Cardiac fibroblast (primary cell): ENCODE results near the gene GSTK1.

Experiments used
- DNase-seq, 2 donors: peaks; one replicate each; pipeline versions ENCODE4 v3.0.0 to v3.0.0-alpha.2; 2010; ENCODE audit warnings: low read depth in 2 of 2
- H3K4me3 ChIP-seq, 2 donors: replicated peaks in 1 of 2; 1 replicate in 1 of 2; 2 replicates in 1 of 2; pipeline ENCODE4 v1.5.1; 2011; ENCODE audit warnings: low read depth in 2 of 2, low read length in 2 of 2, mild to moderate bottlenecking in 2 of 2, moderate library complexity in 1 of 2
- TF ChIP-seq, protein P1 (sequence below): IDR thresholded peaks from one replicate; pipeline ENCODE4 v1.5.1; 2011; ENCODE audit warnings: low read depth, mild to moderate bottlenecking, low read length, inconsistent platforms

Gene GSTK1

DNA sequence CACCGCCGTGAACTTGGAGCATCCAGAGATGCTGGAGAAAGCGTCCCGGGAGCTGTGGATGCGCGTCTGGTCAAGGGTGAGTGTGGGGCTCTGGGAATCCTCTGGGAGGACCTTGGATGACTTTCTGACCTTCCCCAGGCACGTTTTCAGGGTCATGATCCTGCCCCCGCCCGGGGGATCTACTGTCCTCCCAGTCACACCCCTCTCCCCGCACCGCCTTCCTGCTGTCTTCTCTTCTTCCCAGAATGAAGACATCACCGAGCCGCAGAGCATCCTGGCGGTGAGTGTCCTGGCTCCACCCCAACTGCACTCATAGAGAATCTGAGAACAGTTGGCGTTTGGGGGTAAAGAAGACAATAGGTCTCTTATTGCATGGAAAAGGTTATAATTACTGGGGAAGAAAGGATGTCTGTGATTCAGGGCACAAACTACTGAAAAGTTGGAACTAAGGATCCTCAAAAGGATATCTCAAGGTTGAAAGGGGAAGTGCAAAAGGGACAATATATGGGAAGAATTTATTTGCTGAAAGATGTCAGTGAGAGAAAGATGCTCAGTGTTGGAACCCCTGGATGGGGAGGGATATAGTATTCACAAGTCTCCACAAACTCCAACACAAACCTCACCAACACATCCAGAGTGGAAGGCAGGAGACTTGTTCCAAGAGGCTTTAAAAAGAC, 1.9 kb downstream of the GSTK1 start:
- TF ChIP-seq, protein P1, sequence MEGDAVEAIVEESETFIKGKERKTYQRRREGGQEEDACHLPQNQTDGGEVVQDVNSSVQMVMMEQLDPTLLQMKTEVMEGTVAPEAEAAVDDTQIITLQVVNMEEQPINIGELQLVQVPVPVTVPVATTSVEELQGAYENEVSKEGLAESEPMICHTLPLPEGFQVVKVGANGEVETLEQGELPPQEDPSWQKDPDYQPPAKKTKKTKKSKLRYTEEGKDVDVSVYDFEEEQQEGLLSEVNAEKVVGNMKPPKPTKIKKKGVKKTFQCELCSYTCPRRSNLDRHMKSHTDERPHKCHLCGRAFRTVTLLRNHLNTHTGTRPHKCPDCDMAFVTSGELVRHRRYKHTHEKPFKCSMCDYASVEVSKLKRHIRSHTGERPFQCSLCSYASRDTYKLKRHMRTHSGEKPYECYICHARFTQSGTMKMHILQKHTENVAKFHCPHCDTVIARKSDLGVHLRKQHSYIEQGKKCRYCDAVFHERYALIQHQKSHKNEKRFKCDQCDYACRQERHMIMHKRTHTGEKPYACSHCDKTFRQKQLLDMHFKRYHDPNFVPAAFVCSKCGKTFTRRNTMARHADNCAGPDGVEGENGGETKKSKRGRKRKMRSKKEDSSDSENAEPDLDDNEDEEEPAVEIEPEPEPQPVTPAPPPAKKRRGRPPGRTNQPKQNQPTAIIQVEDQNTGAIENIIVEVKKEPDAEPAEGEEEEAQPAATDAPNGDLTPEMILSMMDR, result no peak
- DNase-seq, result no peak
- H3K4me3 ChIP-seq, result no peak overlapping the region

GRCh38 chr7:143269251-143269650, 6.0 kb downstream of the GSTK1 start:
- TF ChIP-seq, protein P1, result no peak
- no peak for DNase-seq

DNA sequence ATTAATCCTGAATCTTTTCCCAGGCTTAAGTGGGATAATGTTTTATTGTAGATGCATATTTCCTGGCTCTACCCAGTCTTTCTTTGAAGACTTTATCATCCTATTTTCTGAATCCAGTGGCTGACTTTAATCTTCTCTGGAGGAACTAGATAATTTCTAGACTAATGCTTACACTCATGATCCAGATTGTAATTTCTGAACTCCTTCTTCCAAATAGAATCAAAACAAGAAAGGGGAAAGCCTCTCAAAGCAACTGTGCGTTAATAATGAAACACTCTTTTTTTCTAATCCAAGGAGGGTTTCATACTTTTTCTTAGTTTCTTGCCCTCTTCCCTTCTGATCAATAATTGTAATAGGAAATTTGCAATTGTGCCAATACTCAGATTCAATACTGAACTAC, 8.0 kb downstream of the GSTK1 start:
- TF ChIP-seq, protein P1, result no peak
- no peak overlapping the region for H3K4me3 ChIP-seq
- DNase-seq, result no peak

More at GRCh38 chr7:143269251-143269650, 6.0 kb downstream of the GSTK1 start:
- no peak overlapping the region for H3K4me3 ChIP-seq

- TF ChIP-seq, protein P1, result no peak
- DNase-seq, result no peak
- no peak overlapping the region for H3K4me3 ChIP-seq
Observed at GRCh38 chr7:143272871-143273270, 9.6 kb downstream of the GSTK1 start.

DNA sequence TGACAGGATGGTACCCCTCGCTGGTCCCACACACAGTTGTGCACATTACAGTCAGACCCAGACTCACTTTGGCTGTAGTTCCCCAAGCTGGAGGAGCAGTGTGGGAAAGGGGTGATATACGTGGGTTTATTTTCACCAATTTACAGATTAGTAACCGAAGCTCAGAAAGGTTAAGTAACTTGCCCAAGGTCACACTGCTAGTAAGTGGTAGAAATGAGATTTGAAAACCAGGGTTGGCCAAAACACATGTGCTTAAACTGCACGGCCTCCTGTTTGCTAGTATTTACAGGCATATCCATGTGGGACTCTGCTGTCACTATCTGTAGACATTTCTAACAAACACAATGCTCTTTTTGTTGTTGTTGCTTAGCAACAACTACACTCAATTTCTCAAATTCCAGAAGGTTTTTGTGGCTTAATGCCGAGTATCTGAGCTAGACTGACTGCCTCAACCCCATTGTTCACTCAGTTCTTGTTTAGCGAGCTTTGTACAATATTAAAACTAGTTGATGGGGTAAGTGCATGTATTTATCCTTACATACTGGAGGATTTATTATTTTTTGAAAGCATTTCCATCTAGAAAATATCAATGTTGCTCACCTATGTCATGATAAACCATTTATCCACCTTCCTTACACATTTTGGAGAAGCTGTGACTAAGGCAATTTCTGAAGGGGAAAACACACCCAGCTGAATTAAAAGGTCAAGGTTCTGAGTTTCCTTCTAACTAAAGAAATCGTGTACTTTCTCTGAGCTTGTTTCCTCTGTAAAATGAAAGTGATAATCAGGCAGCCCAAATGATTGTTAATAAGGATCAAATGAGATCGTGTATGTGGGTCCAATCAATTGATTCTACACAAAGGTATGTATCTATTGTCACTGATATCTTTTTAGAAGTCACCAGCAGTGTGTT, 16.2 kb downstream of the GSTK1 start:
- DNase-seq, result peak; percentile 90 to 94
- no peak overlapping the region for H3K4me3 ChIP-seq
- TF ChIP-seq, protein P1, result no peak

GRCh38 chr7:143280160-143280559, 16.9 kb downstream of the GSTK1 start:
- no peak overlapping the region for H3K4me3 ChIP-seq
- DNase-seq, result no peak
- TF ChIP-seq, protein P1, result no peak
